ENCODE results near the gene ATOSA.

GRCh38 chr15:52680761-52681160 lies 1.6 kb upstream of the ATOSA start:
- TF ChIP-seq, protein P1, sequence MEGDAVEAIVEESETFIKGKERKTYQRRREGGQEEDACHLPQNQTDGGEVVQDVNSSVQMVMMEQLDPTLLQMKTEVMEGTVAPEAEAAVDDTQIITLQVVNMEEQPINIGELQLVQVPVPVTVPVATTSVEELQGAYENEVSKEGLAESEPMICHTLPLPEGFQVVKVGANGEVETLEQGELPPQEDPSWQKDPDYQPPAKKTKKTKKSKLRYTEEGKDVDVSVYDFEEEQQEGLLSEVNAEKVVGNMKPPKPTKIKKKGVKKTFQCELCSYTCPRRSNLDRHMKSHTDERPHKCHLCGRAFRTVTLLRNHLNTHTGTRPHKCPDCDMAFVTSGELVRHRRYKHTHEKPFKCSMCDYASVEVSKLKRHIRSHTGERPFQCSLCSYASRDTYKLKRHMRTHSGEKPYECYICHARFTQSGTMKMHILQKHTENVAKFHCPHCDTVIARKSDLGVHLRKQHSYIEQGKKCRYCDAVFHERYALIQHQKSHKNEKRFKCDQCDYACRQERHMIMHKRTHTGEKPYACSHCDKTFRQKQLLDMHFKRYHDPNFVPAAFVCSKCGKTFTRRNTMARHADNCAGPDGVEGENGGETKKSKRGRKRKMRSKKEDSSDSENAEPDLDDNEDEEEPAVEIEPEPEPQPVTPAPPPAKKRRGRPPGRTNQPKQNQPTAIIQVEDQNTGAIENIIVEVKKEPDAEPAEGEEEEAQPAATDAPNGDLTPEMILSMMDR (conservative IDR thresholded peaks at IDR 0.05 in 1 of 2, IDR thresholded peaks at IDR 0.05 in 1 of 2; ENCODE audit: low read depth in 1 of 2, low read length in 2 of 2) = no peak
- no peak for TF ChIP-seq EZH2 (IDR thresholded peaks at IDR 0.05; ENCODE audit: low read length, missing control alignments)
